Glutamatergic neuron (in vitro differentiated cells): ENCODE results near the gene GSN. TPM values are rescaled to one million over a fixed set of nuclear protein-coding genes. Genes with fewer than 3 reads are reported as not detected.

Experiments used
- DNase-seq: peaks from one replicate; pipeline ENCODE4 v3.0.0; 2022
- H3K27ac Mint-ChIP-seq: one replicate; pipeline ENCODE4 v1.8.0; 2020; ENCODE audit warnings: mild to moderate bottlenecking, mixed read lengths, inconsistent platforms; ENCODE audit not compliant: unreplicated experiment
- H3K27me3 Mint-ChIP-seq: one replicate; pipeline ENCODE4 v1.8.0; 2020; ENCODE audit warnings: mild to moderate bottlenecking, moderate library complexity, mixed read lengths, inconsistent platforms; ENCODE audit not compliant: unreplicated experiment
- H3K36me3 Mint-ChIP-seq: one replicate; pipeline ENCODE4 v1.8.0; 2020; ENCODE audit warnings: mild to moderate bottlenecking, mixed read lengths, inconsistent platforms; ENCODE audit not compliant: unreplicated experiment
- H3K4me1 Mint-ChIP-seq: one replicate; pipeline ENCODE4 v1.8.0; 2020; ENCODE audit warnings: mild to moderate bottlenecking, low read depth, mixed read lengths, inconsistent platforms; ENCODE audit not compliant: unreplicated experiment
- H3K4me3 Mint-ChIP-seq: one replicate; pipeline ENCODE4 v1.8.0; 2020; ENCODE audit warnings: mild to moderate bottlenecking, mixed read lengths, inconsistent platforms; ENCODE audit not compliant: unreplicated experiment
- H3K9me3 Mint-ChIP-seq: one replicate; pipeline ENCODE4 v1.8.0; 2020; ENCODE audit warnings: mild to moderate bottlenecking, moderate library complexity, mixed read lengths, inconsistent platforms; ENCODE audit not compliant: unreplicated experiment
- total RNA-seq: library from RNA; stranded (reverse); fragmentation: NEBNext Ultra II Directional; extraction: Animal tissue kit (Norgen Biotek cat#: 25700); gene quantifications from one replicate; pipeline ENCODE4 v1.2.1, GENCODE V29; 2021; ENCODE audit not compliant: unreplicated experiment
- TF ChIP-seq, protein P1 (sequence below): fragments of 200-600 bp; sonication (generic); IDR thresholded peaks from one replicate; pipeline ENCODE4 v1.5.0; 2021; ENCODE audit not compliant: partially characterized antibody, unreplicated experiment

The GSN gene
- total RNA-seq, 1 donor from 2014 or later = 11.6 TPM

DNA sequence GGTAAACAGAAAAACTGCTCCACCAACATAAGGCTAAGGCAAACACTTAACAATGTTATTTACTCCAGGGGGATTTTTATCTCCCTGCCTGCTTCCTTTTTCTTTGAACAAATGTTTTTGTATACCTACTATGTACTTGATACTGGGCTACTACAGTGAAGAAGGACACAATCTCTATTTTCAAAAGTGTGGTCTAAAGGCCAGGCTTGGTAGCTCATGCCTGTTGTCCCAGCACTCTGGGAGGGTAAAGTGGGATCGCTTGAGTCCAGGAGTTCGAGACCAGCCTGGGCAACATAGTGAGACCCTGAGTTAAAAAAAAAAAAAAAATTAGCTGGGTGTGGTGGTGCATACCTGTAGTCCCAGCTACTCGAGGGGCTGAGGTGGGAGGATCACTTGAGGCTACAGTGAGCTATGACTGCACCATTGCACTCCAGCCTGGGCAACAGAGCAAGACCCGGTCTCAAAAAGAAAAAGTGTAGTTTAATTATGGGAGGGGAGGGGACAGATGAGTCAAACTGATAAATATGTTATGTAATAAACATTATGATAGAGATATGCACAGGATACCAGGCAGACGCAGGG is 98.7 kb downstream of the GSN start:
- TF ChIP-seq, protein P1, sequence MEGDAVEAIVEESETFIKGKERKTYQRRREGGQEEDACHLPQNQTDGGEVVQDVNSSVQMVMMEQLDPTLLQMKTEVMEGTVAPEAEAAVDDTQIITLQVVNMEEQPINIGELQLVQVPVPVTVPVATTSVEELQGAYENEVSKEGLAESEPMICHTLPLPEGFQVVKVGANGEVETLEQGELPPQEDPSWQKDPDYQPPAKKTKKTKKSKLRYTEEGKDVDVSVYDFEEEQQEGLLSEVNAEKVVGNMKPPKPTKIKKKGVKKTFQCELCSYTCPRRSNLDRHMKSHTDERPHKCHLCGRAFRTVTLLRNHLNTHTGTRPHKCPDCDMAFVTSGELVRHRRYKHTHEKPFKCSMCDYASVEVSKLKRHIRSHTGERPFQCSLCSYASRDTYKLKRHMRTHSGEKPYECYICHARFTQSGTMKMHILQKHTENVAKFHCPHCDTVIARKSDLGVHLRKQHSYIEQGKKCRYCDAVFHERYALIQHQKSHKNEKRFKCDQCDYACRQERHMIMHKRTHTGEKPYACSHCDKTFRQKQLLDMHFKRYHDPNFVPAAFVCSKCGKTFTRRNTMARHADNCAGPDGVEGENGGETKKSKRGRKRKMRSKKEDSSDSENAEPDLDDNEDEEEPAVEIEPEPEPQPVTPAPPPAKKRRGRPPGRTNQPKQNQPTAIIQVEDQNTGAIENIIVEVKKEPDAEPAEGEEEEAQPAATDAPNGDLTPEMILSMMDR = no peak
- H3K36me3 Mint-ChIP-seq = no peaks in the 10 kb centered on the region
- H3K4me3 Mint-ChIP-seq = no peak overlapping the region
- no peak overlapping the region for H3K27ac Mint-ChIP-seq
- peaks cover 2% of the 10 kb centered on the region for H3K27me3 Mint-ChIP-seq
- H3K9me3 Mint-ChIP-seq = peaks cover 2% of the 10 kb centered on the region
- DNase-seq = no peak
- H3K4me1 Mint-ChIP-seq = no peaks in the 10 kb centered on the region

DNA sequence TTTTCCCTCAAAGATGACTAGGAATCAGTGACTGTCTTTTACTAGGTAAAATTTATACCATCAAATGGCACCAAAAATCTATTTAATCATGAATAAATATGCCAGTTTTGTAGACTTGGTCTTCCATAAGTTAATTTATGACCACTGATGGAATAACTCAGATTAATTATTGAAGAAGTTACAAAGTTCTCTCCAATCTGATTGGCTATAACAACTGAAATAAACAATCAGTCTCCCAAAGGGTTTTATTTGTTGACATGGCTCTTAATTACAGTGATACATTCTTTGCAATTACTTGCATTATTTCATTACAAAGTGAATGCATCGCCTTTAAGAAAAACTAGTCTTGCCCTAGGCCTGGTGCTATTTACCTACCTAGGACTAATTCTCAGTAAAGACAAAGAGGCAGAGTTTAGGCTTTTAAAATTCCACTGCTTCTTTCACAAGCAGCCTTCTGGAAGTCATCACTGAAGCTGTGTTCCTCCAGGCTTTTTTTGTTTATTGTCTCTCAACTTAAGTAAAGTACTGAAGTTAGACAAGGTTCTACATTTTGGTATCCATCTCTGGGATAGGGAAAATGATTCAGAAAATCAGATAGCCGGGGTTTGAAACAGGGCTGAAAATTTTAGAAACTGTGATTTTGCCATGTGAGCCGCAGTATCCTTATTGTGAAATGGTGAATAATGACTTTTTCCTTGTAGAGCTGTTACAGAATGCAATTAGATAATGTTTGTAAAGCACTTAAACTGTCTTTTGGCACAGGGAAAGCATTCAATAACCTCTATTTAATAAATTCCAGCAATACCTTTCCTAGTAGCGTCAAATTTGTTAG is 99.6 kb downstream of the GSN start:
- no peak for DNase-seq
- H3K4me3 Mint-ChIP-seq = no peak overlapping the region
- H3K27me3 Mint-ChIP-seq = peaks cover 2% of the 10 kb centered on the region
- no peaks in the 10 kb centered on the region for H3K4me1 Mint-ChIP-seq
- no peaks in the 10 kb centered on the region for H3K36me3 Mint-ChIP-seq
- H3K27ac Mint-ChIP-seq = no peak overlapping the region
- TF ChIP-seq, protein P1 = no peak
- peaks cover 2% of the 10 kb centered on the region for H3K9me3 Mint-ChIP-seq

DNA sequence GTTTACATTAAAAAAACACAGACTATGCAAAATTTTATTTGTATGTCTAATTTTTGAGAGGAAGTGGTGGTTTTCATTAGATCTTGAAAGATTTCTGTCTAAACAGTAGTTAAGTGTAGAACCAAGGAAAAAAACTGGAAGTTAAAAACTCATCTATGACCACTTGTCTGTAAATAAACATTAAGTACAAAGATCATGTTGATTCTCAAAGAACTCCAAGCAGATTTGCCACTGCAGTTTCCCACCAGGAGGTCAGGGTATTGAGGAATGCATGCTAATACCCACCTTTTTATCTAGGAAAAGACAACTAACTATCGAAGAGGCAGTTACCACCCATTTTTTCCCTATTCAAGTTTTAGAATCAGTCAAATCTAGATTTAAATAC is 100.2 kb downstream of the GSN start:
- Mint-ChIP-seq H3K9me3 (peaks cover 2% of the 10 kb centered on the region), H3K4me1 (no peaks in the 10 kb centered on the region), H3K36me3 (no peaks in the 10 kb centered on the region), H3K4me3 (no peak overlapping the region), H3K27ac (no peak overlapping the region), H3K27me3 (peaks cover 2% of the 10 kb centered on the region)
- no peak for DNase-seq
- TF ChIP-seq, protein P1 = no peak

DNA sequence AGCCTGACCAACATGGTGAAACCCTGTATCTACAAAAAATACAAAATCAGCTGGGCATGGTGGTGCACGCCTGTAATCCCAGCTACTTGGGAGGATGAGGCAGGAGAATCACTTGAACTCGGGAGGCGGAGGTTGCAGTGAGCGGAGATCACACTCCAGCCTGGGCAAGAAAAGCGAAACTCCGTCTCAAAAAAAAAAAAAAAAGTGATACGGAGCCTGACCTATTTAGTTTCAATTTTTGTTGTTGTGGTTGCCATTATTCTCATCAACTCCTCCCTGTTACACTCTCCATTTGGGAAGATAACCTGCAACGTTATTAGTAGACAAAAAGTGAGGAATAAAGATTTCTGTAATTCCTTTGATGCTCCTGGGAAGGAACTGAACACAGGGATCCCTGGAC is 100.8 kb downstream of the GSN start:
- Mint-ChIP-seq H3K27ac (no peak overlapping the region), H3K4me1 (no peaks in the 10 kb centered on the region), H3K27me3 (peaks cover 2% of the 10 kb centered on the region), H3K36me3 (no peaks in the 10 kb centered on the region), H3K4me3 (no peak overlapping the region), H3K9me3 (peaks cover 2% of the 10 kb centered on the region)
- TF ChIP-seq, protein P1 = no peak
- no peak for DNase-seq
